Thyroid gland (tissue), 4 donors: ENCODE results near the gene TMEM132C. TPM values are rescaled to one million over a fixed set of nuclear protein-coding genes. Genes with fewer than 3 reads are reported as not detected.

Source experiments
- DNase-seq, 2 donors: peaks; one replicate each; pipeline ENCODE4 v3.0.0-alpha.2; 2019
- H3K27ac ChIP-seq, 3 donors: fragments of 200-600 bp; sonication (generic); 1 replicate in 2 of 3; 2 replicates in 1 of 3; pipeline ENCODE4 v1.5.1; 2016 to 2019; ENCODE audit warnings: mild to moderate bottlenecking in 1 of 3, moderate library complexity in 1 of 3
- H3K27me3 ChIP-seq: fragments of 200-600 bp; sonication (generic); one replicate; pipeline ENCODE4 v1.5.1; 2019
- H3K36me3 ChIP-seq, 2 donors: fragments of 200-600 bp; sonication (generic); one replicate each; pipeline ENCODE4 v1.5.1; 2016 to 2019
- H3K4me1 ChIP-seq, 2 donors: fragments of 200-600 bp; sonication (generic); one replicate each; pipeline ENCODE4 v1.5.1; 2017 to 2019
- H3K4me3 ChIP-seq, 3 donors: fragments of 200-600 bp; sonication (generic); replicated peaks in 1 of 3; 1 replicate in 2 of 3; 2 replicates in 1 of 3; pipeline ENCODE4 v1.5.1; 2016; ENCODE audit warnings: mild to moderate bottlenecking in 1 of 3
- H3K9me3 ChIP-seq: fragments of 200-600 bp; sonication (generic); one replicate; pipeline ENCODE4 v1.5.1; 2017
- CTCF ChIP-seq, 6 experiments: fragments of 200-600 bp in 3 of 6; fragments of 450-650 bp in 3 of 6; sonication (generic) in 3 of 6; IDR thresholded peaks; one replicate each; pipeline ENCODE4 v1.5.1; 2016 to 2019; ENCODE audit warnings: antibody characterized with exemption in 6 of 6, mild to moderate bottlenecking in 2 of 6, inconsistent platforms in 1 of 6, moderate library complexity in 1 of 6
- POLR2A ChIP-seq, 2 donors: fragments of 450-650 bp; IDR thresholded peaks; one replicate each; pipeline ENCODE4 v1.6.1; 2017; ENCODE audit warnings: antibody characterized with exemption in 2 of 2, mild to moderate bottlenecking in 2 of 2, moderate library complexity in 1 of 2
- WGBS, 2 donors: methylation state at CpG; one replicate each; pipeline ENCODE4 v1.1.5; 2017; 5-methylcytosine and 5-hydroxymethylcytosine counted together
- intact Hi-C: fragments of 100-400 bp; cut with DNase I; formaldehyde crosslinking; loops from one replicate; pipeline ENCODE4 v1.15.1; 2023
- total RNA-seq, 4 donors: library from RNA; depleted of rRNA; stranded (reverse); fragments of >200 nt; gene quantifications; one replicate each; pipeline ENCODE4 v1.2.3, GENCODE V29; 2016

TMEM132C gene
- total RNA-seq, 4 donors from 2014 or later, result 0.27 to 2.5 (median 1.0) TPM

- 58 to 59% methylated on average over 16 of the region's 16 CpGs for WGBS, 2 donors
- intact Hi-C loops, result no loop called here
- Histone ChIP-seq H3K4me3 (no peak overlapping the region), H3K27ac (no peak overlapping the region), H3K36me3 (no peaks in the 10 kb centered on the region), H3K9me3 (no peaks in the 10 kb centered on the region), H3K4me1 (no peaks in the 10 kb centered on the region), H3K27me3 (no peaks in the 10 kb centered on the region)
- DNase-seq, result no peak
- TF ChIP-seq POLR2A (IDR thresholded peaks at IDR 0.05), result no peak
- TF ChIP-seq CTCF (IDR thresholded peaks at IDR 0.05), result no peak
These were observed 135.7 kb downstream of the TMEM132C start for GRCh38 chr12:128402486-128403243.

GRCh38 chr12:128408669-128409068 lies 141.7 kb downstream of the TMEM132C start:
- H3K27ac ChIP-seq, result no peak overlapping the region
- H3K4me1 ChIP-seq, result no peaks in the 10 kb centered on the region
- no peak for TF ChIP-seq POLR2A (IDR thresholded peaks at IDR 0.05)
- TF ChIP-seq CTCF (IDR thresholded peaks at IDR 0.05), result no peak
- H3K9me3 ChIP-seq, result no peaks in the 10 kb centered on the region
- DNase-seq, result no peak
- H3K27me3 ChIP-seq, result no peaks in the 10 kb centered on the region
- 34 to 44% methylated on average over 9 of the region's 9 CpGs for WGBS, 2 donors
- H3K36me3 ChIP-seq, result no peaks in the 10 kb centered on the region
- intact Hi-C loops, result no loop called here
- no peak overlapping the region for H3K4me3 ChIP-seq

GRCh38 chr12:128415036-128415560 lies 148.1 kb downstream of the TMEM132C start:
- WGBS, 2 donors, result 88 to 91% methylated on average over 17 to 27 of the region's 27 CpGs
- no peaks in the 10 kb centered on the region for H3K9me3 ChIP-seq
- H3K27ac ChIP-seq, result no peak overlapping the region
- DNase-seq, result no peak
- no peaks in the 10 kb centered on the region for H3K27me3 ChIP-seq
- TF ChIP-seq POLR2A (IDR thresholded peaks at IDR 0.05) (no peak), CTCF (IDR thresholded peaks at IDR 0.05) (no peak)
- no peaks in the 10 kb centered on the region for H3K36me3 ChIP-seq
- H3K4me1 ChIP-seq, result no peaks in the 10 kb centered on the region
- intact Hi-C loops, result no loop called here
- H3K4me3 ChIP-seq, result no peak overlapping the region

- WGBS, 2 donors, result 53 to 65% methylated on average over 5 of the region's 5 CpGs
- no peak for DNase-seq
- intact Hi-C loops, result no loop called here
- Histone ChIP-seq H3K27me3 (no peaks in the 10 kb centered on the region), H3K4me1 (no peaks in the 10 kb centered on the region), H3K27ac (no peak overlapping the region), H3K9me3 (no peaks in the 10 kb centered on the region), H3K4me3 (no peak overlapping the region), H3K36me3 (no peaks in the 10 kb centered on the region)
- TF ChIP-seq POLR2A (IDR thresholded peaks at IDR 0.05), result no peak
- TF ChIP-seq CTCF (IDR thresholded peaks at IDR 0.05), result no peak
These were observed 152.0 kb downstream of the TMEM132C start for GRCh38 chr12:128418944-128419343.

DNA sequence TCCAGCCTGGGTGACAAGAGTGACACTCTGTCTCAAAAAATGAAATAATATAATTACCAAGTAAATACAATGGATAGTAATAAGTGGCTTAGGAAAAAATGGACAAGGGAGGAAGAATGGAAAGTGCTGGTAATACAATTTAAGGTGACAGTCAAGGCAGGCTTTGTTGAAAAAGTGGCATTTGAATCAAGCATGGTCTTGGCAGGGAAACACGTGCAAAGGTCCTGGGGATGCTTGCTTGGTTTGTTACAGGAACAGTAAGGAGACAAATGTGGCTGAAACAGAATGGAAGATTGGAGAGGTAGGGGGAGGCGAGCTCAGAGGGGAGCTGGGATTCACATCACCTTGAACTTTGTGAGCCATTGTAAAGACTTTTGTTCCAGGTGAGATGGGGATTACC lies 153.2 kb downstream of the TMEM132C start:
- no peaks in the 10 kb centered on the region for H3K27me3 ChIP-seq
- intact Hi-C loops, result no loop called here
- no peaks in the 10 kb centered on the region for H3K4me1 ChIP-seq
- TF ChIP-seq CTCF (IDR thresholded peaks at IDR 0.05) (no peak), POLR2A (IDR thresholded peaks at IDR 0.05) (no peak)
- no peak overlapping the region for H3K4me3 ChIP-seq
- WGBS, 2 donors, result 79 to 84% methylated on average over 2 of the region's 2 CpGs
- DNase-seq, result no peak
- no peaks in the 10 kb centered on the region for H3K36me3 ChIP-seq
- H3K27ac ChIP-seq, result no peak overlapping the region
- no peaks in the 10 kb centered on the region for H3K9me3 ChIP-seq
